Erythroblast (primary cell): ENCODE data around the gene PARS2.

Source experiments
- GATA1 ChIP-seq: IDR thresholded peaks from 2 replicates; pipeline ENCODE4 v1.6.1; 2011; ENCODE audit warnings: low read depth, mild to moderate bottlenecking, control low read depth, low read length, moderate library complexity
- POLR2A ChIP-seq: IDR thresholded peaks from 2 replicates; pipeline ENCODE4 v1.6.1; 2011; ENCODE audit warnings: mild to moderate bottlenecking, low read length

GRCh38 chr1:54806931-54807611 lies 42.7 kb upstream of the PARS2 start:
- TF ChIP-seq POLR2A: no peak
- no peak for TF ChIP-seq GATA1
